ENCODE results near the gene DUSP16.

DNA sequence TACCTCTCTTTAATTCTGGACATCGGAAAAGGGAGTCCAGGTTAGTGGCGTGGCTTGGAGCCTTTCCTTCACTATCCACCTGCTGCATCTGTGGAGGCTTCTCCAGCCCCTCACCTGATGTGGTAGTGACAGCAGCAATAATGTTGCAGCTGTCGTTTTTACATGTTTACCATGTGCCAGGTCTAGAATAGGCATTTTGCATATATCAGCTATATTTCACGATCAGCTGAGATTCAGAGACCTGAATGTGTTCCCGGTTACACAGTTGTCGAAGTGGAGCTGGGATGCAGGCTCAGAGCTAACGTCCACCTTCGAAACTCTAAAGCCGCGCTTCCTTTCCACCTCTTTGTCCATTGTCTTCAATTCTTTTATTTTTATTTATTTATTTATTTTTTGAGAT is 114.8 kb downstream of the DUSP16 start:
- TF ChIP-seq, protein P1, sequence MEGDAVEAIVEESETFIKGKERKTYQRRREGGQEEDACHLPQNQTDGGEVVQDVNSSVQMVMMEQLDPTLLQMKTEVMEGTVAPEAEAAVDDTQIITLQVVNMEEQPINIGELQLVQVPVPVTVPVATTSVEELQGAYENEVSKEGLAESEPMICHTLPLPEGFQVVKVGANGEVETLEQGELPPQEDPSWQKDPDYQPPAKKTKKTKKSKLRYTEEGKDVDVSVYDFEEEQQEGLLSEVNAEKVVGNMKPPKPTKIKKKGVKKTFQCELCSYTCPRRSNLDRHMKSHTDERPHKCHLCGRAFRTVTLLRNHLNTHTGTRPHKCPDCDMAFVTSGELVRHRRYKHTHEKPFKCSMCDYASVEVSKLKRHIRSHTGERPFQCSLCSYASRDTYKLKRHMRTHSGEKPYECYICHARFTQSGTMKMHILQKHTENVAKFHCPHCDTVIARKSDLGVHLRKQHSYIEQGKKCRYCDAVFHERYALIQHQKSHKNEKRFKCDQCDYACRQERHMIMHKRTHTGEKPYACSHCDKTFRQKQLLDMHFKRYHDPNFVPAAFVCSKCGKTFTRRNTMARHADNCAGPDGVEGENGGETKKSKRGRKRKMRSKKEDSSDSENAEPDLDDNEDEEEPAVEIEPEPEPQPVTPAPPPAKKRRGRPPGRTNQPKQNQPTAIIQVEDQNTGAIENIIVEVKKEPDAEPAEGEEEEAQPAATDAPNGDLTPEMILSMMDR (IDR thresholded peaks at IDR 0.05): no peak
- TF ChIP-seq POLR2AphosphoS5 (IDR thresholded peaks at IDR 0.05): no peak

All from transverse colon (tissue), 4 donors.